GM12878 (cell line): ENCODE results near the gene DENND1A. TPM values are rescaled to one million over a fixed set of nuclear protein-coding genes. Genes with fewer than 3 reads are reported as not detected.

Source experiments
- ATAC-seq: fragments of 200-7000 bp; cut with Tn5 transposase; 3 replicates; pipeline ENCODE4 v1.9.1; 2020; ENCODE audit warnings: mild to moderate bottlenecking, moderate library complexity
- BruUV-seq: library from RNA; stranded (reverse); fragments of 400-500 nt; replicated peaks from 2 replicates; lab custom pipeline; 2021; lab: Mats Ljungman, UMichigan
- CTCF ChIA-PET: fragments of 300-600 bp; sonication (Branson Sonifier 250); formaldehyde crosslinking; extraction: SDS; loops from one replicate; lab custom pipeline; 2021; ENCODE audit warnings: inconsistent platforms; lab: Yijun Ruan, JAX
- POLR2A ChIA-PET: fragments of 350-600 bp; formaldehyde crosslinking; extraction: SDS; loops from one replicate; lab custom pipeline; 2021; ENCODE audit warnings: inconsistent platforms; lab: Charles Lee
- RAD21 ChIA-PET: fragments of 300-600 bp; sonication (Branson Sonifier 250); formaldehyde crosslinking; loops from one replicate; lab custom pipeline; 2023; ENCODE audit warnings: antibody characterized with exemption; ENCODE audit not compliant: unreplicated experiment; lab: Charles Lee
- SMC1A ChIA-PET: fragments of 300-600 bp; sonication (Branson Sonifier 250); formaldehyde crosslinking; loops from one replicate; lab custom pipeline; 2023; ENCODE audit not compliant: unreplicated experiment, uncharacterized antibody; lab: Charles Lee
- DNase-seq: peaks from one replicate; pipeline ENCODE4 v3.0.0-alpha.2; 2011; ENCODE audit warnings: low read depth, low spot score
- FAIRE-seq: peaks from 3 replicates; lab custom pipeline; 2011; peaks lifted over from hg19 to GRCh38; lab: Jason Lieb, UNC
- H2AFZ ChIP-seq: 2 replicates; pipeline ENCODE4 v1.6.0; 2011; ENCODE audit warnings: low read depth, low read length, control low read depth; ENCODE audit not compliant: control insufficient read depth
- H3K27ac ChIP-seq: 2 replicates; pipeline ENCODE4 v1.5.1; 2011; ENCODE audit warnings: control low read depth; ENCODE audit not compliant: control insufficient read depth, insufficient read depth
- H3K27me3 ChIP-seq, 2 experiments: replicated peaks in 1 of 2; 2 replicates each; pipeline versions ENCODE4 v1.6.0 to v1.6.1; 2011; ENCODE audit warnings: low read length in 1 of 2; ENCODE audit not compliant: control insufficient read depth in 2 of 2, insufficient read depth in 2 of 2
- H3K36me3 ChIP-seq, 2 experiments: 2 replicates each; pipeline ENCODE4 v1.5.1; 2011; ENCODE audit warnings: low read length in 1 of 2; ENCODE audit not compliant: control insufficient read depth in 2 of 2, insufficient read depth in 2 of 2
- H3K4me1 ChIP-seq: 2 replicates; pipeline ENCODE4 v1.6.1; 2011; ENCODE audit warnings: mild to moderate bottlenecking, low read length, moderate library complexity, mixed read lengths; ENCODE audit not compliant: control insufficient read depth, insufficient read depth
- H3K4me2 ChIP-seq: 2 replicates; pipeline ENCODE4 v1.6.0; 2011; ENCODE audit warnings: control low read depth; ENCODE audit not compliant: control insufficient read depth, insufficient read depth
- H3K4me3 ChIP-seq: fragments of 200-600 bp; sonication (generic); 2 replicates; pipeline ENCODE4 v1.5.1; 2016
- H3K79me2 ChIP-seq: 2 replicates; pipeline ENCODE4 v1.6.0; 2011; ENCODE audit warnings: low read length; ENCODE audit not compliant: control insufficient read depth, insufficient read depth
- H3K9ac ChIP-seq: 2 replicates; pipeline ENCODE4 v1.8.0; 2011; ENCODE audit warnings: low read length, control low read depth, mixed read lengths; ENCODE audit not compliant: control insufficient read depth, insufficient read depth
- H3K9me3 ChIP-seq: replicated peaks from 3 replicates; pipeline ENCODE4 v1.5.1; 2011; ENCODE audit warnings: mild to moderate bottlenecking, low read length; ENCODE audit not compliant: control insufficient read depth, insufficient read depth
- H4K20me1 ChIP-seq: 2 replicates; pipeline ENCODE4 v1.6.0; 2011; ENCODE audit not compliant: control insufficient read depth, insufficient read depth
- LARP7 ChIP-seq: fragments of 450-650 bp; IDR thresholded peaks from 2 replicates; pipeline ENCODE4 v1.6.1; 2017; ENCODE audit warnings: mild to moderate bottlenecking
- NFXL1 ChIP-seq: fragments of 450-650 bp; IDR thresholded peaks from 2 replicates; pipeline ENCODE4 v1.6.1; 2017; ENCODE audit warnings: antibody characterized with exemption, mild to moderate bottlenecking, borderline replicate concordance
- SREBF1 ChIP-seq: IDR thresholded peaks from 2 replicates; pipeline ENCODE4 v1.6.1; 2012; ENCODE audit warnings: mild to moderate bottlenecking, low read length
- WGBS: methylation state at CpG from one replicate; pipeline ENCODE4 v1.1.6; 2016; ENCODE audit warnings: low lambda C conversion rate; ENCODE audit not compliant: insufficient replicate concordance, insufficient coverage; ENCODE audit errors: missing lambda C conversion rate; 5-methylcytosine and 5-hydroxymethylcytosine counted together
- in situ Hi-C: fragments of 300-500 bp; cut with MboI; formaldehyde crosslinking; loops from 9 replicates; pipeline ENCODE4 v1.14.3; 2018; ENCODE audit warnings: mixed read lengths
- intact Hi-C: fragments of 100-400 bp; cut with micrococcal nuclease; formaldehyde crosslinking; loops from one replicate; pipeline ENCODE4 v1.14.2; 2022; ENCODE audit not compliant: unreplicated experiment
- polyA plus RNA-seq, 11 experiments: library from polyadenylated mRNA; depleted of rRNA in 4 of 11; unstranded in 6 of 11; stranded (reverse) in 5 of 11; fragments of >200 nt; fragmentation: Nextera tagmentation in 4 of 11; fragmentation: Illumina TruSeq in 1 of 11; extraction: Ambion mirVana in 4 of 11; extraction: Trizol in 1 of 11; gene quantifications; 1 replicate in 1 of 11; 2 replicates in 10 of 11; pipeline versions ENCODE4 v1.2.1 to v1.2.3, GENCODE V29; 2011 to 2016; ENCODE audit warnings: inconsistent platforms in 2 of 11, missing spikeins in 2 of 11, low read depth in 1 of 11
- total RNA-seq, 4 experiments: library from RNA; depleted of rRNA in 3 of 4; stranded (reverse); fragments of >200 nt in 3 of 4; fragmentation: Illumina TruSeq in 1 of 4; extraction: Trizol in 1 of 4; gene quantifications; 2 replicates each; pipeline versions ENCODE4 v1.2.1 to v1.2.3, GENCODE V29; 2013 to 2021
- TF ChIP-seq, protein P1 (sequence below): fragments of 150-350 bp; IDR thresholded peaks from 2 replicates; pipeline ENCODE4 v1.6.1; 2016; ENCODE audit warnings: low read depth, low read length
- TF ChIP-seq, protein P2 (sequence below): fragments of 450-650 bp; conservative IDR thresholded peaks from 2 replicates; pipeline ENCODE4 v1.6.1; 2017; ENCODE audit warnings: mild to moderate bottlenecking, moderate library complexity

Gene DENND1A
- total and polyA plus RNA-seq, 10 of the 15 experiments (the other 5 are each of a cell fraction or from before 2014, with no cell fraction given), result 14.1 to 48.6 (median 35.2) TPM

DNA sequence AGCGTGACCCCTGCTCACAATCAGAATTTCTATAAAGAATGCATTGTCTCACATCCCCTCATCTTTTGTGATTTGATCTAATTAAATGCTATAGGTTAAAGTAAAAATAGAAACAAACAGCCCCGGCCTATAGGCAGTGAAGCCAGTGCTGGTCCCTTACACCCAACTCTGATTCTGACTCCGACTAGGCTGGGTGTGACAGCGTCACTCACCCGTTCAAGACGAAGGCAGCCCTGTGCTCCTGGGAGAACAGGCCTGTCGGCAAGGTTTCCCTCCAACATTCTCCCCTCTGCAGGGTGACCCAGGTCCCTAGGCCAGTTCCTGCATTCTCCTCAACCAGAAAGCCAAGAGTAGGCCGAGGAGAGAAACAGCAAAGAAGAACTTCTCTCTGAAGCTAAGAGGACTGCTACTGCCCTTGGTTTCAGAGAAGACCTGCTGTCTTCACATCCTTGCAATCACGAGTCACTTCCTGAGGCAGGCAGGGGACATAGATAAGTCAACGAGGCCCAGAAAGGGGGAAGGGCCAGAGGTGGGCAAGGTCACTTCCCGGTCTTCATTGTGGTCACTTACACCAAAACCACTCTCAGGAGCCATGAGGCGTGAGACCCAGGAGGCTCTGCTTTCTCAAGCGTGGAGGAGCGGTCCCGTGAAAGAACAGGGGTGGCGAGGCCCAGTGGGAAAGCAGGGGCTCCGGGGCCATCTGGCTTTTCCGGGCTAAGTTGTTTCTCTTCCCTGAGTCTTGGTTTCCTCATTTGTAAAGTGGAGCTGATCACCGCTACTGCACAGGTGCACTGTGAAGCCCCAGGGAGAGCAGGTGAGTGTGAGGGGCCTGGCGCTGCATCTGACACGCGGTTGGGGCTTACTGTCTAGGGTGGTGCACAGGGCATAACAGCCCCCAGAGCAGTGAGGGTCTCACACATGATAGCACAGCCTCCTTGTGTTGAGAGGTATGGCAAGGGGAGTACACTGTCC is 373.2 kb downstream of the DENND1A start:
- Histone ChIP-seq H3K27me3 (no peaks in the 10 kb centered on the region), H3K79me2 (no peaks in the 10 kb centered on the region), H3K9me3 (no peaks in the 10 kb centered on the region; the same call in 2 of the 3 replicates), H3K4me3 (no peak overlapping the region), H3K27ac (no peak overlapping the region), H2AFZ (no peak overlapping the region)
- CTCF ChIA-PET, result no interaction called here
- 80% methylated on average over 22 of the region's 22 CpGs for WGBS
- BruUV-seq, result no TSS peak
- SMC1A ChIA-PET, result interaction anchor here (1.4 kb wide), 1 partner anchor 153 kb away, joined by 3 read pairs; no protein-coding TSS in a partner anchor
- in situ Hi-C loops, result no loop called here
- TF ChIP-seq LARP7, result no peak
- TF ChIP-seq, all 136 proteins: peak for 0
- H3K9ac ChIP-seq, result no peak overlapping the region
- H3K4me1 ChIP-seq, result no peaks in the 10 kb centered on the region
- H3K36me3 ChIP-seq, result peaks cover 6% of the 10 kb centered on the region in 2 experiments
- FAIRE-seq (no peak), DNase-seq (no peak), ATAC-seq (no peak)
- H3K4me2 ChIP-seq, result no peak overlapping the region
- intact Hi-C loops, result no loop called here
- no peaks in the 10 kb centered on the region for H4K20me1 ChIP-seq
- ChIA-PET RAD21 (no interaction called here), POLR2A (no interaction called here)

DNA sequence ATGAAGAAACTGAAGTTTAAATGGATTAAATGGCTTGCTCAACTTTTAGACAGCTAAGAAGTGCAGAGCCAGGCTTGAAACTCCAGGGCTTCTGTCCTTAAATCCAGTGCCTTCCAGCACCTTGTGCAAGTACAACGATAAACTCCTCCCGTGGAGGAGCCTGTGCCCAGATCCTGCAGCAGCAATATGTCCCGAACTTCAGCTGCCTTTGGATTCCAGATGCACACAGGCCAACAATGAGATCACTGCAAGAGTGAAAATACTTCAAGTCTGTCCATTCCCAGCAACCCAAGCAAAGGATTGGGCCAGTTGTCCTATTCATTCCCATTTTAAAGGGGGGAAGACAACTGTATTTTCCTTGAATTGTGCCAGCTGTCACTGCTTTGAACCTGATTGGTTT is 374.3 kb downstream of the DENND1A start:
- in situ Hi-C loops (no loop called here), intact Hi-C loops (no loop called here)
- ChIA-PET CTCF (no interaction called here), SMC1A (interaction anchor here (1.4 kb wide), 1 partner anchor 155 kb away, joined by 3 read pairs; no protein-coding TSS in a partner anchor), RAD21 (no interaction called here), POLR2A (no interaction called here)
- H3K9ac ChIP-seq, result no peak overlapping the region
- no peak overlapping the region for H3K4me2 ChIP-seq
- peaks cover 6% of the 10 kb centered on the region in 2 experiments for H3K36me3 ChIP-seq
- no peaks in the 10 kb centered on the region for H3K79me2 ChIP-seq
- FAIRE-seq (no peak), DNase-seq (no peak), ATAC-seq (no peak)
- no peak overlapping the region for H3K4me3 ChIP-seq
- WGBS, result 96% methylated on average over 3 of the region's 3 CpGs
- H3K4me1 ChIP-seq, result no peaks in the 10 kb centered on the region
- no peaks in the 10 kb centered on the region for H4K20me1 ChIP-seq
- H3K27ac ChIP-seq, result no peak overlapping the region
- H2AFZ ChIP-seq, result no peak overlapping the region
- BruUV-seq, result no TSS peak
- no peaks in the 10 kb centered on the region for H3K27me3 ChIP-seq
- no peaks in the 10 kb centered on the region; the same call in 2 of the 3 replicates for H3K9me3 ChIP-seq
- TF ChIP-seq SREBF1 (no peak), NFXL1 (no peak)
- TF ChIP-seq, protein P1, sequence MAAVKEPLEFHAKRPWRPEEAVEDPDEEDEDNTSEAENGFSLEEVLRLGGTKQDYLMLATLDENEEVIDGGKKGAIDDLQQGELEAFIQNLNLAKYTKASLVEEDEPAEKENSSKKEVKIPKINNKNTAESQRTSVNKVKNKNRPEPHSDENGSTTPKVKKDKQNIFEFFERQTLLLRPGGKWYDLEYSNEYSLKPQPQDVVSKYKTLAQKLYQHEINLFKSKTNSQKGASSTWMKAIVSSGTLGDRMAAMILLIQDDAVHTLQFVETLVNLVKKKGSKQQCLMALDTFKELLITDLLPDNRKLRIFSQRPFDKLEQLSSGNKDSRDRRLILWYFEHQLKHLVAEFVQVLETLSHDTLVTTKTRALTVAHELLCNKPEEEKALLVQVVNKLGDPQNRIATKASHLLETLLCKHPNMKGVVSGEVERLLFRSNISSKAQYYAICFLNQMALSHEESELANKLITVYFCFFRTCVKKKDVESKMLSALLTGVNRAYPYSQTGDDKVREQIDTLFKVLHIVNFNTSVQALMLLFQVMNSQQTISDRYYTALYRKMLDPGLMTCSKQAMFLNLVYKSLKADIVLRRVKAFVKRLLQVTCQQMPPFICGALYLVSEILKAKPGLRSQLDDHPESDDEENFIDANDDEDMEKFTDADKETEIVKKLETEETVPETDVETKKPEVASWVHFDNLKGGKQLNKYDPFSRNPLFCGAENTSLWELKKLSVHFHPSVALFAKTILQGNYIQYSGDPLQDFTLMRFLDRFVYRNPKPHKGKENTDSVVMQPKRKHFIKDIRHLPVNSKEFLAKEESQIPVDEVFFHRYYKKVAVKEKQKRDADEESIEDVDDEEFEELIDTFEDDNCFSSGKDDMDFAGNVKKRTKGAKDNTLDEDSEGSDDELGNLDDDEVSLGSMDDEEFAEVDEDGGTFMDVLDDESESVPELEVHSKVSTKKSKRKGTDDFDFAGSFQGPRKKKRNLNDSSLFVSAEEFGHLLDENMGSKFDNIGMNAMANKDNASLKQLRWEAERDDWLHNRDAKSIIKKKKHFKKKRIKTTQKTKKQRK, result no peak
- TF ChIP-seq, protein P2, sequence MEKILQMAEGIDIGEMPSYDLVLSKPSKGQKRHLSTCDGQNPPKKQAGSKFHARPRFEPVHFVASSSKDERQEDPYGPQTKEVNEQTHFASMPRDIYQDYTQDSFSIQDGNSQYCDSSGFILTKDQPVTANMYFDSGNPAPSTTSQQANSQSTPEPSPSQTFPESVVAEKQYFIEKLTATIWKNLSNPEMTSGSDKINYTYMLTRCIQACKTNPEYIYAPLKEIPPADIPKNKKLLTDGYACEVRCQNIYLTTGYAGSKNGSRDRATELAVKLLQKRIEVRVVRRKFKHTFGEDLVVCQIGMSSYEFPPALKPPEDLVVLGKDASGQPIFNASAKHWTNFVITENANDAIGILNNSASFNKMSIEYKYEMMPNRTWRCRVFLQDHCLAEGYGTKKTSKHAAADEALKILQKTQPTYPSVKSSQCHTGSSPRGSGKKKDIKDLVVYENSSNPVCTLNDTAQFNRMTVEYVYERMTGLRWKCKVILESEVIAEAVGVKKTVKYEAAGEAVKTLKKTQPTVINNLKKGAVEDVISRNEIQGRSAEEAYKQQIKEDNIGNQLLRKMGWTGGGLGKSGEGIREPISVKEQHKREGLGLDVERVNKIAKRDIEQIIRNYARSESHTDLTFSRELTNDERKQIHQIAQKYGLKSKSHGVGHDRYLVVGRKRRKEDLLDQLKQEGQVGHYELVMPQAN, result no peak
